ENCODE data around the gene AP2A1. TPM values are rescaled to one million over a fixed set of nuclear protein-coding genes. Genes with fewer than 3 reads are reported as not detected.

The AP2A1 gene
- total and polyA plus RNA-seq, 4 donors: 20.1 to 123 (median 57.5) TPM

DNA sequence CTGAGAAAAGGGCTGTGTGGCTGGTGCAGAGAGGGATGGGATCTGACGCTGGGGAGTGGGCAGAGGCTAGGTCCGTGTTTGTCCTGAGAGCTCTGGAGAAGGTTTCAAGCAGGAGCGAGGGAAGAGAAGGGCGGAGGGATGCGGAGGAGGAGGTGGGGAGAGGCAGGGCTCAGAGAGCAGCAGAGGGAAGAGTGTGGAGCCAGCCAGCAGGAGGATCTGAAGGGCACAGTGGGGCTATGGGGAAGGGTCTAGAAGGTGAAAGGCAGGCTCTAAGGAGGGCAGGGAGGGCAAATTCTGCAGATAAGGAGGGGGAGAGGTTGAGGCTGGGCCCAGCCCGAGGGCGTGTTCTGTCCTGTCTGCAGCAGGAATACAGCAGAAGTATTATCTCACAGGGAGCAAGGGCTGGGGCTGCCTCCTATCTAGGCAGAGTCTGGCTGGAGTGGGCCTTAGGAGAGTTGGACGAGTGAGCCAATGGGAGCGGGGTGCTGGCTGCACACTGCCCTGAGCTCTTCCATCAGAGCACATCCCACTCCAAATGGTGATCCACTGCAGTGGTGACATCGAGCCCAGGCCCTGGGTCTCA lies 6.1 kb downstream of the AP2A1 start:
- Histone ChIP-seq H3K9ac (ENCODE audit: low read depth in 1 of 2, low read length in 2 of 2) (no peak overlapping the region), H3K27me3 (ENCODE audit: control insufficient read depth in 4 of 4, insufficient read depth in 4 of 4, low read length in 3 of 4) (no peaks in the 10 kb centered on the region), H3K9me3 (ENCODE audit: control insufficient read depth in 4 of 4, low read length in 3 of 4) (no peaks in the 10 kb centered on the region), H3K4me3 (ENCODE audit: low read depth in 1 of 3, low read length in 3 of 3) (no peak overlapping the region), H3K4me1 (ENCODE audit: control insufficient read depth in 4 of 4, insufficient read depth in 4 of 4, low read length in 3 of 4) (peaks cover 2 to 17% (median 10%) of the 10 kb centered on the region in 4 donors), H3K27ac (ENCODE audit: low read depth in 1 of 2, low read length in 2 of 2) (no peak overlapping the region), H3K36me3 (ENCODE audit: control insufficient read depth in 4 of 4, insufficient read depth in 3 of 4, low read depth in 1 of 4, low read length in 3 of 4) (peaks cover 0 to 3% (median 0%) of the 10 kb centered on the region in 4 donors)
- TF ChIP-seq JUND (IDR thresholded peaks at IDR 0.05) (no peak), FOXA2 (IDR thresholded peaks at IDR 0.05) (no peak), YY1 (IDR thresholded peaks at IDR 0.05) (no peak), HNF4G (IDR thresholded peaks at IDR 0.05) (no peak), ZBTB33 (IDR thresholded peaks at IDR 0.05) (no peak), HNF4A (conservative IDR thresholded peaks at IDR 0.05) (no peak), TAF1 (conservative IDR thresholded peaks at IDR 0.05) (no peak), RAD21 (IDR thresholded peaks at IDR 0.05) (no peak), FOXA1 (IDR thresholded peaks at IDR 0.05) (no peak), RXRA (IDR thresholded peaks at IDR 0.05) (no peak), NR2F2 (IDR thresholded peaks at IDR 0.05) (no peak), MAX (IDR thresholded peaks at IDR 0.05) (no peak), SP1 (IDR thresholded peaks at IDR 0.05) (no peak), GABPA (IDR thresholded peaks at IDR 0.05 in 1 of 2, conservative IDR thresholded peaks at IDR 0.05 in 1 of 2) (no peak)
- TF ChIP-seq, protein P1, sequence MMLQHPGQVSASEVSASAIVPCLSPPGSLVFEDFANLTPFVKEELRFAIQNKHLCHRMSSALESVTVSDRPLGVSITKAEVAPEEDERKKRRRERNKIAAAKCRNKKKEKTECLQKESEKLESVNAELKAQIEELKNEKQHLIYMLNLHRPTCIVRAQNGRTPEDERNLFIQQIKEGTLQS (IDR thresholded peaks at IDR 0.05): no peak
- TF ChIP-seq, protein P2, sequence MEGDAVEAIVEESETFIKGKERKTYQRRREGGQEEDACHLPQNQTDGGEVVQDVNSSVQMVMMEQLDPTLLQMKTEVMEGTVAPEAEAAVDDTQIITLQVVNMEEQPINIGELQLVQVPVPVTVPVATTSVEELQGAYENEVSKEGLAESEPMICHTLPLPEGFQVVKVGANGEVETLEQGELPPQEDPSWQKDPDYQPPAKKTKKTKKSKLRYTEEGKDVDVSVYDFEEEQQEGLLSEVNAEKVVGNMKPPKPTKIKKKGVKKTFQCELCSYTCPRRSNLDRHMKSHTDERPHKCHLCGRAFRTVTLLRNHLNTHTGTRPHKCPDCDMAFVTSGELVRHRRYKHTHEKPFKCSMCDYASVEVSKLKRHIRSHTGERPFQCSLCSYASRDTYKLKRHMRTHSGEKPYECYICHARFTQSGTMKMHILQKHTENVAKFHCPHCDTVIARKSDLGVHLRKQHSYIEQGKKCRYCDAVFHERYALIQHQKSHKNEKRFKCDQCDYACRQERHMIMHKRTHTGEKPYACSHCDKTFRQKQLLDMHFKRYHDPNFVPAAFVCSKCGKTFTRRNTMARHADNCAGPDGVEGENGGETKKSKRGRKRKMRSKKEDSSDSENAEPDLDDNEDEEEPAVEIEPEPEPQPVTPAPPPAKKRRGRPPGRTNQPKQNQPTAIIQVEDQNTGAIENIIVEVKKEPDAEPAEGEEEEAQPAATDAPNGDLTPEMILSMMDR (IDR thresholded peaks at IDR 0.05; ENCODE audit: low read depth, low read length, missing input control): no peak
- peak; percentile 78 for DNase-seq (ENCODE audit: low spot score)
- 93% methylated on average over 10 of the region's 10 CpGs for WGBS

- WGBS: 88% methylated on average over 8 of the region's 8 CpGs
- no peak for DNase-seq (ENCODE audit: low spot score)
- TF ChIP-seq SP1 (IDR thresholded peaks at IDR 0.05) (no peak), ZBTB33 (IDR thresholded peaks at IDR 0.05) (no peak), JUND (IDR thresholded peaks at IDR 0.05) (no peak)
- H3K36me3 ChIP-seq (ENCODE audit: control insufficient read depth in 4 of 4, insufficient read depth in 3 of 4, low read depth in 1 of 4, low read length in 3 of 4): peaks cover 0 to 3% (median 0%) of the 10 kb centered on the region in 4 donors
- H3K27ac ChIP-seq (ENCODE audit: low read depth in 1 of 2, low read length in 2 of 2): no peak overlapping the region
- H3K4me3 ChIP-seq (ENCODE audit: low read depth in 1 of 3, low read length in 3 of 3): no peak overlapping the region
- H3K4me1 ChIP-seq (ENCODE audit: control insufficient read depth in 4 of 4, insufficient read depth in 4 of 4, low read length in 3 of 4): peaks cover 0 to 9% (median 3%) of the 10 kb centered on the region in 4 donors
- H3K9ac ChIP-seq (ENCODE audit: low read depth in 1 of 2, low read length in 2 of 2): no peak overlapping the region
- H3K9me3 ChIP-seq (ENCODE audit: control insufficient read depth in 4 of 4, low read length in 3 of 4): no peaks in the 10 kb centered on the region
- no peaks in the 10 kb centered on the region for H3K27me3 ChIP-seq (ENCODE audit: control insufficient read depth in 4 of 4, insufficient read depth in 4 of 4, low read length in 3 of 4)
Observed at GRCh38 chr19:49773663-49774350, 7.0 kb downstream of the AP2A1 start.

Measured in liver (tissue), 9 donors.